DND-41 (cell line): Measurements from ENCODE around the gene IDUA.

Source experiments
- ATAC-seq: fragments of 200-7000 bp; cut with Tn5 transposase; 3 replicates; pipeline ENCODE4 v1.9.1; 2021; ENCODE audit warnings: low read depth; ENCODE audit not compliant: insufficient read depth
- DNase-seq: peaks from one replicate; pipeline ENCODE4 v3.0.0-alpha.2; 2020
- H2AFZ ChIP-seq: 2 replicates; pipeline ENCODE4 v1.6.0; 2012; ENCODE audit warnings: low read depth, low read length
- H3K27ac ChIP-seq: 2 replicates; pipeline ENCODE4 v1.5.1; 2012; ENCODE audit warnings: low read length, inconsistent platforms
- H3K27me3 ChIP-seq: fragments of 200-600 bp; sonication (generic); 2 replicates; pipeline ENCODE4 v1.6.0; 2012; ENCODE audit warnings: low read length, mild to moderate bottlenecking, inconsistent platforms; ENCODE audit not compliant: insufficient read depth, poor library complexity
- H3K36me3 ChIP-seq: 2 replicates; pipeline ENCODE4 v1.5.1; 2012; ENCODE audit warnings: low read length, inconsistent platforms; ENCODE audit not compliant: insufficient read depth
- H3K4me1 ChIP-seq: 2 replicates; pipeline ENCODE4 v1.5.1; 2012; ENCODE audit warnings: mild to moderate bottlenecking, low read length; ENCODE audit not compliant: insufficient read depth
- H3K4me2 ChIP-seq: 2 replicates; pipeline ENCODE4 v1.6.0; 2012; ENCODE audit warnings: mild to moderate bottlenecking, moderate library complexity, low read length, inconsistent platforms; ENCODE audit not compliant: insufficient read depth
- H3K4me3 ChIP-seq, 2 experiments: fragments of 200-600 bp in 1 of 2; shearing (Covaris generic) in 1 of 2; 2 replicates each; pipeline ENCODE4 v1.5.1; 2012 to 2016; ENCODE audit warnings: inconsistent platforms in 2 of 2, low read length in 2 of 2, mild to moderate bottlenecking in 2 of 2, low read depth in 1 of 2, moderate library complexity in 1 of 2
- H3K79me2 ChIP-seq: 2 replicates; pipeline ENCODE4 v1.6.0; 2012; ENCODE audit warnings: low read length, inconsistent platforms; ENCODE audit not compliant: insufficient read depth
- H3K9ac ChIP-seq: 2 replicates; pipeline ENCODE4 v1.6.0; 2012; ENCODE audit warnings: low read depth, mild to moderate bottlenecking, inconsistent platforms, low read length, moderate library complexity
- H3K9me3 ChIP-seq: 2 replicates; pipeline ENCODE4 v1.5.1; 2012; ENCODE audit warnings: low read length, moderate library complexity, mild to moderate bottlenecking, inconsistent platforms; ENCODE audit not compliant: insufficient read depth, severe bottlenecking
- H4K20me1 ChIP-seq: 2 replicates; pipeline ENCODE4 v1.6.0; 2012; ENCODE audit warnings: low read length; ENCODE audit not compliant: insufficient read depth
- CTCF ChIP-seq: IDR thresholded peaks from 2 replicates; pipeline ENCODE4 v1.5.1; 2012; ENCODE audit warnings: borderline replicate concordance, low read length, moderate library complexity, mild to moderate bottlenecking; ENCODE audit not compliant: poor library complexity, severe bottlenecking; ENCODE audit errors: extremely low read depth
- EZH2 ChIP-seq: IDR thresholded peaks from 3 replicates; pipeline ENCODE4 v1.6.1; 2012; ENCODE audit warnings: borderline replicate concordance, low read depth, mild to moderate bottlenecking, moderate library complexity, low read length, inconsistent platforms; ENCODE audit not compliant: severe bottlenecking

IDUA gene

GRCh38 chr4:992297-993110 lies 5.7 kb downstream of the IDUA start:
- Histone ChIP-seq H3K36me3 (peaks cover 31% of the 10 kb centered on the region), H2AFZ (no peak overlapping the region), H3K27ac (no peak overlapping the region), H3K9me3 (no peaks in the 10 kb centered on the region), H4K20me1 (peaks cover 35% of the 10 kb centered on the region), H3K27me3 (no peaks in the 10 kb centered on the region), H3K4me1 (peaks cover 13% of the 10 kb centered on the region), H3K9ac (no peak overlapping the region), H3K4me3 (no peak overlapping the region), H3K79me2 (peaks cover 10% of the 10 kb centered on the region), H3K4me2 (no peak overlapping the region)
- no peak for ATAC-seq
- TF ChIP-seq EZH2 (no peak), CTCF (no peak)
- no peak for DNase-seq

- TF ChIP-seq CTCF (no peak), EZH2 (no peak)
- no peaks in the 10 kb centered on the region for H3K9me3 ChIP-seq
- no peak within 1 kb of the TSS for H3K9ac ChIP-seq
- DNase-seq (no peak), ATAC-seq (no peak)
- H2AFZ ChIP-seq: no peak within 1 kb of the TSS
- H3K36me3 ChIP-seq: peaks cover 31% of the 10 kb centered on the region
- H4K20me1 ChIP-seq: peaks cover 27% of the 10 kb centered on the region
- no peak within 1 kb of the TSS for H3K27ac ChIP-seq
- H3K4me2 ChIP-seq: no peak within 1 kb of the TSS
- H3K4me3 ChIP-seq: no peak within 1 kb of the TSS
- peaks cover 4% of the 10 kb centered on the region for H3K4me1 ChIP-seq
- H3K79me2 ChIP-seq: 0 out of 2 replicates have a peak, but pooled peaks cover 2% of the 10 kb centered on the region
- no peaks in the 10 kb centered on the region for H3K27me3 ChIP-seq
Observed at GRCh38 chr4:993111-994029, 6.5 kb downstream of the IDUA start, which contains the start of gene SLC26A1. Gene SLC26A1, minus strand, starts transcription at chr4:993404. Its CDS starts 1,701 bp downstream, at chr4:991703.

- H4K20me1 ChIP-seq: peaks cover 16% of the 10 kb centered on the region
- ATAC-seq (peak; percentile 18; the same call in 2 of the 3 replicates), DNase-seq (no peak)
- H3K9me3 ChIP-seq: no peaks in the 10 kb centered on the region
- no peak overlapping the region for H2AFZ ChIP-seq
- TF ChIP-seq EZH2 (no peak), CTCF (no peak)
- no peak overlapping the region for H3K4me2 ChIP-seq
- H3K4me3 ChIP-seq: no peak overlapping the region
- H3K27me3 ChIP-seq: no peaks in the 10 kb centered on the region
- H3K36me3 ChIP-seq: peaks cover 16% of the 10 kb centered on the region
- H3K4me1 ChIP-seq: no peaks in the 10 kb centered on the region
- H3K79me2 ChIP-seq: no peaks in the 10 kb centered on the region
- H3K9ac ChIP-seq: no peak overlapping the region
- no peak overlapping the region for H3K27ac ChIP-seq
Observed at GRCh38 chr4:995311-996026, 8.6 kb downstream of the IDUA start.
